Mononuclear cell (primary cell): ENCODE results near the gene ZNRF2. TPM values are rescaled to one million over a fixed set of nuclear protein-coding genes. Genes with fewer than 3 reads are reported as not detected.
"Not testable (repeated sequence)": the region's sequence is repeated elsewhere in the genome, so short reads cannot be mapped to it uniquely, and the experiment has no call there.

Experiments
- H3K27me3 ChIP-seq: 2 replicates; pipeline ENCODE4 v1.6.0; 2011; ENCODE audit warnings: low read length, control low read depth; ENCODE audit not compliant: insufficient read depth
- H3K4me1 ChIP-seq: 2 replicates; pipeline ENCODE4 v1.5.1; 2011; ENCODE audit warnings: mild to moderate bottlenecking, low read length, control low read depth; ENCODE audit not compliant: insufficient read depth
- H3K4me3 ChIP-seq: 2 replicates; pipeline ENCODE4 v1.5.1; 2011; ENCODE audit warnings: mild to moderate bottlenecking, low read length, moderate library complexity
- H3K9me3 ChIP-seq: 2 replicates; pipeline ENCODE4 v1.5.1; 2011; ENCODE audit warnings: low read depth, mild to moderate bottlenecking, control low read depth, low read length
- total RNA-seq: library from RNA; depleted of rRNA; stranded (reverse); fragments of >200 nt; gene quantifications from one replicate; pipeline ENCODE4 v1.2.3, GENCODE V29; 2012

ZNRF2 gene
- total RNA-seq, 1 donor: 34.1 TPM

GRCh38 chr7:30253796-30254165 is 30.6 kb upstream of the ZNRF2 start:
- H3K4me1 ChIP-seq: peaks cover 12% of the 10 kb centered on the region
- H3K27me3 ChIP-seq: no peaks in the 10 kb centered on the region
- H3K9me3 ChIP-seq: no peaks in the 10 kb centered on the region
- H3K4me3 ChIP-seq: no peak overlapping the region

GRCh38 chr7:30254248-30254647 is 30.1 kb upstream of the ZNRF2 start:
- Histone ChIP-seq H3K9me3 (no peaks in the 10 kb centered on the region), H3K4me3 (no peak overlapping the region), H3K4me1 (peaks cover 11% of the 10 kb centered on the region), H3K27me3 (no peaks in the 10 kb centered on the region)

GRCh38 chr7:30254717-30255063 is 29.7 kb upstream of the ZNRF2 start:
- no peak overlapping the region for H3K4me3 ChIP-seq
- H3K9me3 ChIP-seq: no peaks in the 10 kb centered on the region
- no peaks in the 10 kb centered on the region for H3K27me3 ChIP-seq
- peaks cover 7% of the 10 kb centered on the region for H3K4me1 ChIP-seq

- H3K4me3 ChIP-seq: no peak overlapping the region
- no peaks in the 10 kb centered on the region for H3K27me3 ChIP-seq
- H3K9me3 ChIP-seq: no peaks in the 10 kb centered on the region
- peaks cover 6% of the 10 kb centered on the region for H3K4me1 ChIP-seq
These were observed 29.2 kb upstream of the ZNRF2 start for GRCh38 chr7:30255064-30255769.

GRCh38 chr7:30256349-30256858 is 28.0 kb upstream of the ZNRF2 start:
- H3K27me3 ChIP-seq: no peaks in the 10 kb centered on the region
- no peaks in the 10 kb centered on the region for H3K9me3 ChIP-seq
- peaks cover 6% of the 10 kb centered on the region for H3K4me1 ChIP-seq
- H3K4me3 ChIP-seq: no peak overlapping the region

GRCh38 chr7:30260246-30260768 is 24.1 kb upstream of the ZNRF2 start:
- Histone ChIP-seq H3K4me3 (no peak overlapping the region), H3K4me1 (no peaks in the 10 kb centered on the region), H3K9me3 (no peaks in the 10 kb centered on the region), H3K27me3 (no peaks in the 10 kb centered on the region)

- no peak overlapping the region for H3K4me3 ChIP-seq
- no peaks in the 10 kb centered on the region for H3K9me3 ChIP-seq
- H3K4me1 ChIP-seq: no peaks in the 10 kb centered on the region
- no peaks in the 10 kb centered on the region for H3K27me3 ChIP-seq
These were observed 21.2 kb upstream of the ZNRF2 start for GRCh38 chr7:30263090-30263710.

- no peak overlapping the region for H3K4me3 ChIP-seq
- no peaks in the 10 kb centered on the region for H3K4me1 ChIP-seq
- no peaks in the 10 kb centered on the region for H3K27me3 ChIP-seq
- no peaks in the 10 kb centered on the region for H3K9me3 ChIP-seq
These were observed 20.3 kb upstream of the ZNRF2 start for GRCh38 chr7:30264052-30264451.

GRCh38 chr7:30265189-30265588 is 19.2 kb upstream of the ZNRF2 start:
- H3K4me1 ChIP-seq, H3K4me3 ChIP-seq, H3K27me3 ChIP-seq, H3K9me3 ChIP-seq: not testable (repeated sequence)

GRCh38 chr7:30266686-30267085 is 17.7 kb upstream of the ZNRF2 start:
- H3K27me3 ChIP-seq: no peaks in the 10 kb centered on the region
- no peak overlapping the region for H3K4me3 ChIP-seq
- no peaks in the 10 kb centered on the region for H3K9me3 ChIP-seq
- peaks cover 5% of the 10 kb centered on the region for H3K4me1 ChIP-seq

- Histone ChIP-seq H3K27me3 (no peaks in the 10 kb centered on the region), H3K4me3 (no peak overlapping the region)
These were observed 15.8 kb upstream of the ZNRF2 start for GRCh38 chr7:30268586-30268985.

GRCh38 chr7:30269490-30269889 is 14.9 kb upstream of the ZNRF2 start:
- Histone ChIP-seq H3K9me3 (no peaks in the 10 kb centered on the region), H3K4me3 (no peak overlapping the region), H3K27me3 (no peaks in the 10 kb centered on the region), H3K4me1 (peaks cover 5% of the 10 kb centered on the region)

More at GRCh38 chr7:30268586-30268985, 15.8 kb upstream of the ZNRF2 start:
- Histone ChIP-seq H3K4me1 (peaks cover 5% of the 10 kb centered on the region), H3K9me3 (no peaks in the 10 kb centered on the region)

GRCh38 chr7:30270921-30271320 is 13.5 kb upstream of the ZNRF2 start:
- Histone ChIP-seq H3K27me3 (no peaks in the 10 kb centered on the region), H3K4me3 (no peak overlapping the region), H3K4me1 (peaks cover 5% of the 10 kb centered on the region), H3K9me3 (no peaks in the 10 kb centered on the region)

GRCh38 chr7:30272126-30272525 is 12.3 kb upstream of the ZNRF2 start:
- H3K27me3 ChIP-seq: no peaks in the 10 kb centered on the region

GRCh38 chr7:30273552-30273951 is 10.8 kb upstream of the ZNRF2 start:
- H3K4me1 ChIP-seq: peaks cover 8% of the 10 kb centered on the region
- no peak overlapping the region for H3K4me3 ChIP-seq
- no peaks in the 10 kb centered on the region for H3K27me3 ChIP-seq
- H3K9me3 ChIP-seq: no peaks in the 10 kb centered on the region

More at GRCh38 chr7:30272126-30272525, 12.3 kb upstream of the ZNRF2 start:
- Histone ChIP-seq H3K4me1 (peaks cover 5% of the 10 kb centered on the region), H3K4me3 (no peak overlapping the region), H3K9me3 (no peaks in the 10 kb centered on the region)

GRCh38 chr7:30274641-30275040 is 9.8 kb upstream of the ZNRF2 start:
- Histone ChIP-seq H3K4me1 (peaks cover 18% of the 10 kb centered on the region), H3K27me3 (no peaks in the 10 kb centered on the region), H3K4me3 (no peak overlapping the region), H3K9me3 (no peaks in the 10 kb centered on the region)
